A549 (cell line): ENCODE data around the gene COG5. TPM values are rescaled to one million over a fixed set of nuclear protein-coding genes. Genes with fewer than 3 reads are reported as not detected.
A peak's percentile ranks its signal among the peaks of the same experiment; 100 is the strongest.

Experiments used
- ATAC-seq, 2 experiments: fragments of 200-7000 bp in 1 of 2; fragments of >200 bp in 1 of 2; cut with Nextera tagmentation in 1 of 2; cut with Tn5 transposase in 1 of 2; 3 replicates each; pipeline versions ENCODE4 v1.8.0 to v1.9.1; 2018 to 2020; ENCODE audit warnings: mild to moderate bottlenecking in 1 of 2, moderate library complexity in 1 of 2
- CTCF ChIA-PET: fragments of 300-600 bp; sonication (Branson Sonifier 250); formaldehyde crosslinking; extraction: SDS; loops from one replicate; lab custom pipeline; 2021; ENCODE audit warnings: antibody characterized with exemption, inconsistent platforms; lab: Yijun Ruan, JAX
- POLR2A ChIA-PET: fragments of 350-600 bp; formaldehyde crosslinking; extraction: SDS; loops from one replicate; lab custom pipeline; 2021; ENCODE audit warnings: antibody characterized with exemption, inconsistent platforms; lab: Yijun Ruan, JAX
- DNase-seq, 2 experiments: peaks; one replicate each; pipeline versions ENCODE4 v3.0.0 to v3.0.0-alpha.2; 2011 to 2016; ENCODE audit warnings: low read depth in 1 of 2, low spot score in 1 of 2
- FAIRE-seq: peaks from 2 replicates; lab custom pipeline; 2011; peaks lifted over from hg19 to GRCh38; lab: Jason Lieb, UNC
- H3K27ac ChIP-seq, 2 experiments: fragments of >200 bp; sonication (Bioruptor Twin); formaldehyde crosslinking; 3 replicates each; pipeline ENCODE4 v1.5.1; 2016 to 2017
- H3K4me1 ChIP-seq: fragments of >200 bp; sonication (Bioruptor Twin); formaldehyde crosslinking; 3 replicates; pipeline ENCODE4 v1.6.1; 2016
- H3K4me2 ChIP-seq: fragments of >200 bp; sonication (Bioruptor Twin); formaldehyde crosslinking; 3 replicates; pipeline ENCODE4 v1.6.1; 2016
- H3K4me3 ChIP-seq: fragments of >200 bp; sonication (Bioruptor Twin); formaldehyde crosslinking; 3 replicates; pipeline ENCODE4 v1.5.1; 2016
- H3K9me3 ChIP-seq: fragments of >200 bp; sonication (Bioruptor Twin); formaldehyde crosslinking; 3 replicates; pipeline ENCODE4 v1.6.1; 2016
- CBX8 ChIP-seq: fragments of 200-600 bp; sonication (generic); IDR thresholded peaks from 2 replicates; pipeline ENCODE4 v1.6.1; 2016
- CEBPB ChIP-seq, 2 experiments: fragments of >200 bp in 1 of 2; sonication (Bioruptor Twin) in 1 of 2; formaldehyde crosslinking in 1 of 2; IDR thresholded peaks; 2 replicates each; pipeline ENCODE4 v1.6.1; 2012 to 2016
- FOXS1 ChIP-seq: fragments of 250-450 bp; sonication (Bioruptor Pico); IDR thresholded peaks from 2 replicates; pipeline ENCODE4 v1.5.0; 2020; ENCODE audit warnings: mild to moderate bottlenecking, moderate library complexity
- HDAC2 ChIP-seq: fragments of 200-600 bp; sonication (generic); IDR thresholded peaks from 2 replicates; pipeline ENCODE4 v1.6.1; 2016
- MAFK ChIP-seq: fragments of 450-650 bp; IDR thresholded peaks from 2 replicates; pipeline ENCODE4 v1.6.1; 2014; ENCODE audit not compliant: partially characterized antibody
- NPAS2 ChIP-seq: fragments of 250-450 bp; sonication (Bioruptor Pico); IDR thresholded peaks from 2 replicates; pipeline ENCODE4 v1.8.0; 2022; ENCODE audit warnings: mild to moderate bottlenecking, moderate library complexity, borderline replicate concordance
- POLR2A ChIP-seq: IDR thresholded peaks from 2 replicates; pipeline ENCODE4 v1.6.1; 2012; ENCODE audit warnings: mild to moderate bottlenecking, low read length
- POLR2AphosphoS2 ChIP-seq: conservative IDR thresholded peaks from 2 replicates; pipeline ENCODE4 v1.6.1; 2012; ENCODE audit warnings: low read length, improper control_type of control experiment, inconsistent platforms
- RAD21 ChIP-seq, 2 experiments: fragments of >200 bp in 1 of 2; sonication (Bioruptor Twin) in 1 of 2; formaldehyde crosslinking in 1 of 2; IDR thresholded peaks in 1 of 2; conservative IDR thresholded peaks in 1 of 2; 2 replicates in 1 of 2; 3 replicates in 1 of 2; pipeline ENCODE4 v1.6.1; 2012 to 2018; ENCODE audit warnings: inconsistent platforms in 1 of 2
- REST ChIP-seq: fragments of 200-600 bp; sonication (generic); IDR thresholded peaks from 2 replicates; pipeline ENCODE4 v1.6.1; 2016; ENCODE audit warnings: antibody characterized with exemption, mild to moderate bottlenecking, moderate library complexity
- RFX5 ChIP-seq: fragments of 450-650 bp; IDR thresholded peaks from 2 replicates; pipeline ENCODE4 v1.7.1; 2014; ENCODE audit warnings: antibody characterized with exemption, mild to moderate bottlenecking, moderate library complexity
- RNF2 ChIP-seq: fragments of 200-600 bp; sonication (generic); IDR thresholded peaks from 2 replicates; pipeline ENCODE4 v1.6.1; 2016; ENCODE audit warnings: low read depth, mild to moderate bottlenecking, antibody characterized with exemption, moderate library complexity, borderline replicate concordance
- SREBF2 ChIP-seq: fragments of 450-650 bp; IDR thresholded peaks from 2 replicates; pipeline ENCODE4 v1.6.1; 2014; ENCODE audit warnings: mild to moderate bottlenecking, moderate library complexity
- USF2 ChIP-seq: fragments of 450-650 bp; IDR thresholded peaks from 2 replicates; pipeline ENCODE4 v1.6.1; 2014; ENCODE audit warnings: antibody characterized with exemption
- ZNF302 ChIP-seq: fragments of 250-450 bp; sonication (Bioruptor Pico); IDR thresholded peaks from 2 replicates; pipeline ENCODE4 v1.9.0; 2021; ENCODE audit warnings: inconsistent platforms, mild to moderate bottlenecking, moderate library complexity
- ZSCAN20 ChIP-seq: fragments of 250-450 bp; sonication (Bioruptor Pico); IDR thresholded peaks from 2 replicates; pipeline ENCODE4 v1.8.0; 2022; ENCODE audit warnings: mild to moderate bottlenecking, moderate library complexity
- WGBS: methylation state at CpG from one replicate; pipeline ENCODE4 v1.1.6; 2017; ENCODE audit errors: missing lambda C conversion rate; 5-methylcytosine and 5-hydroxymethylcytosine counted together
- polyA plus RNA-seq, 4 experiments: library from polyadenylated mRNA; depleted of rRNA in 3 of 4; stranded (reverse); fragments of >200 nt; fragmentation: RNase III in 1 of 4; extraction: RNeasy Plus Mini Kit Qiagen cat#74134 plus additional on column Dnase treatment in 1 of 4; gene quantifications; 2 replicates in 3 of 4; 3 replicates in 1 of 4; pipeline ENCODE4 v1.2.3, GENCODE V29; 2011 to 2017
- TF ChIP-seq, protein P1 (sequence below): fragments of 250-450 bp; sonication (Bioruptor Pico); IDR thresholded peaks from 2 replicates; pipeline ENCODE4 v1.5.0; 2021; ENCODE audit warnings: mild to moderate bottlenecking, moderate library complexity, borderline replicate concordance

Gene COG5
- polyA plus RNA-seq, 2 of the 4 experiments (the other 2 are of a cell fraction): 22.5 to 44.0 TPM

- ATAC-seq: no peak
- ChIA-PET CTCF (interaction anchor here (1.1 kb wide), 1 partner anchor 11 kb away, joined by 3 read pairs; no protein-coding TSS in a partner anchor), POLR2A (no interaction called here)
- Histone ChIP-seq H3K27ac (no peak overlapping the region), H3K9me3 (no peaks in the 10 kb centered on the region), H3K4me1 (peaks cover 12% of the 10 kb centered on the region; the same call in 2 of the 3 replicates), H3K4me3 (no peak overlapping the region), H3K4me2 (no peak overlapping the region)
- DNase-seq: no peak
- no peak for TF ChIP-seq RNF2
- peak; percentile 42 for TF ChIP-seq MAFK
- TF ChIP-seq RFX5: no peak
- TF ChIP-seq, protein P1, sequence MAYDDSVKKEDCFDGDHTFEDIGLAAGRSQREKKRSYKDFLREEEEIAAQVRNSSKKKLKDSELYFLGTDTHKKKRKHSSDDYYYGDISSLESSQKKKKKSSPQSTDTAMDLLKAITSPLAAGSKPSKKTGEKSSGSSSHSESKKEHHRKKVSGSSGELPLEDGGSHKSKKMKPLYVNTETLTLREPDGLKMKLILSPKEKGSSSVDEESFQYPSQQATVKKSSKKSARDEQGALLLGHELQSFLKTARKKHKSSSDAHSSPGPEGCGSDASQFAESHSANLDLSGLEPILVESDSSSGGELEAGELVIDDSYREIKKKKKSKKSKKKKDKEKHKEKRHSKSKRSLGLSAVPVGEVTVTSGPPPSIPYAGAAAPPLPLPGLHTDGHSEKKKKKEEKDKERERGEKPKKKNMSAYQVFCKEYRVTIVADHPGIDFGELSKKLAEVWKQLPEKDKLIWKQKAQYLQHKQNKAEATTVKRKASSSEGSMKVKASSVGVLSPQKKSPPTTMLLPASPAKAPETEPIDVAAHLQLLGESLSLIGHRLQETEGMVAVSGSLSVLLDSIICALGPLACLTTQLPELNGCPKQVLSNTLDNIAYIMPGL (CRISPR knock-in tag): no peak
- no peak for TF ChIP-seq NPAS2 (CRISPR knock-in tag)
- 93% methylated on average over 4 of the region's 4 CpGs for WGBS
- no peak for FAIRE-seq
Measured at GRCh38 chr7:107597953-107598352, 34.2 kb upstream of the COG5 start.

GRCh38 chr7:107597582-107597916, 33.8 kb upstream of the COG5 start:
- DNase-seq: no peak
- Histone ChIP-seq H3K9me3 (no peaks in the 10 kb centered on the region), H3K4me1 (peaks cover 12% of the 10 kb centered on the region; the same call in 2 of the 3 replicates), H3K4me3 (no peak overlapping the region), H3K4me2 (no peak overlapping the region), H3K27ac (no peak overlapping the region)
- ATAC-seq: no peak
- CTCF ChIA-PET: interaction anchor here (1.1 kb wide), 1 partner anchor 11 kb away, joined by 3 read pairs; no protein-coding TSS in a partner anchor
- TF ChIP-seq POLR2A (no peak), NPAS2 (CRISPR knock-in tag) (no peak)
- POLR2A ChIA-PET: no interaction called here
- 84% methylated on average over 1 of the region's 1 CpG for WGBS
- FAIRE-seq: peak; percentile 7

GRCh38 chr7:107596881-107597581, 33.3 kb upstream of the COG5 start:
- WGBS: 87% methylated on average over 5 of the region's 5 CpGs
- ChIA-PET POLR2A (no interaction called here), CTCF (interaction anchor here (1.1 kb wide), 1 partner anchor 10 kb away, joined by 3 read pairs; no protein-coding TSS in a partner anchor)
- FAIRE-seq: peak; percentile 13
- Histone ChIP-seq H3K9me3 (no peaks in the 10 kb centered on the region), H3K4me2 (no peak overlapping the region), H3K4me3 (no peak overlapping the region)
- TF ChIP-seq HDAC2: no peak
- no peak for TF ChIP-seq CEBPB (IDR thresholded peaks at IDR 0.05)
- no peak for TF ChIP-seq POLR2AphosphoS2
- no peak for TF ChIP-seq RAD21 (conservative IDR thresholded peaks at IDR 0.05 in 1 of 2, IDR thresholded peaks at IDR 0.05 in 1 of 2)
- TF ChIP-seq SREBF2: no peak
- TF ChIP-seq REST: no peak
- no peak for TF ChIP-seq USF2
- TF ChIP-seq CBX8: no peak
- TF ChIP-seq ZNF302 (CRISPR knock-in tag): no peak
- no peak for TF ChIP-seq ZSCAN20
- TF ChIP-seq NPAS2 (CRISPR knock-in tag): no peak
- no peak for TF ChIP-seq FOXS1 (CRISPR knock-in tag)
- TF ChIP-seq, all 56 proteins: peak for 0
- Histone ChIP-seq H3K27ac (no peak overlapping the region), H3K4me1 (peaks cover 12% of the 10 kb centered on the region; the same call in 2 of the 3 replicates)
- no peak for ATAC-seq
- DNase-seq: no peak
